OCI-LY7 (cell line): ENCODE results near the gene ARHGEF19.

Experiments used
- EZH2phosphoT487 ChIP-seq: fragments of 200-600 bp; sonication (generic); IDR thresholded peaks from 2 replicates; pipeline ENCODE4 v1.6.1; 2018; ENCODE audit warnings: low read depth, borderline replicate concordance, mild to moderate bottlenecking, mixed run types, antibody characterized with exemption, low read length, moderate library complexity, mixed read lengths
- TF ChIP-seq, protein P1 (sequence below): fragments of 200-600 bp; sonication (generic); conservative IDR thresholded peaks from 2 replicates; pipeline ENCODE4 v1.5.1; 2014; ENCODE audit warnings: mild to moderate bottlenecking, antibody characterized with exemption, low read length, moderate library complexity, mixed read lengths

DNA sequence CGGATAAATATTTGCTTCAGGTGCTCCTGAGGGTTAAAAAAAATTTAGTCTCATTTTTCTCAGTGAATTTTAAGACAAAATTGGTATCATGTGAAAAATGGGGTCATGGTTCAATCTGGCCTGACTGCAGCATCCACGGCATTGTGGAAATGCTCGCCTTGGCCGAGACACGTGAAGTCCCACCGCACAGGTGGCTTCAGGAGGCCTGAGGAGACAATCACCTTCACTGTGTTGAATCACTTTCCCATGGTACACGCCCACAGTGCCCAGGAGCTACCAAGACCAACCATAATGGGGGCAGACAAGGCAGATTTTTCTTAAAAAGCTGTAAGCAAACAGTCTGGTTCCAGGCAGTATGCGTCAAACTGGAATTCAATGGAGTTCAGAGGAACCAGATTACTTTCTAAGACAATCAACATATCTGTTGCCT, 35.6 kb upstream of the ARHGEF19 start:
- TF ChIP-seq, protein P1, sequence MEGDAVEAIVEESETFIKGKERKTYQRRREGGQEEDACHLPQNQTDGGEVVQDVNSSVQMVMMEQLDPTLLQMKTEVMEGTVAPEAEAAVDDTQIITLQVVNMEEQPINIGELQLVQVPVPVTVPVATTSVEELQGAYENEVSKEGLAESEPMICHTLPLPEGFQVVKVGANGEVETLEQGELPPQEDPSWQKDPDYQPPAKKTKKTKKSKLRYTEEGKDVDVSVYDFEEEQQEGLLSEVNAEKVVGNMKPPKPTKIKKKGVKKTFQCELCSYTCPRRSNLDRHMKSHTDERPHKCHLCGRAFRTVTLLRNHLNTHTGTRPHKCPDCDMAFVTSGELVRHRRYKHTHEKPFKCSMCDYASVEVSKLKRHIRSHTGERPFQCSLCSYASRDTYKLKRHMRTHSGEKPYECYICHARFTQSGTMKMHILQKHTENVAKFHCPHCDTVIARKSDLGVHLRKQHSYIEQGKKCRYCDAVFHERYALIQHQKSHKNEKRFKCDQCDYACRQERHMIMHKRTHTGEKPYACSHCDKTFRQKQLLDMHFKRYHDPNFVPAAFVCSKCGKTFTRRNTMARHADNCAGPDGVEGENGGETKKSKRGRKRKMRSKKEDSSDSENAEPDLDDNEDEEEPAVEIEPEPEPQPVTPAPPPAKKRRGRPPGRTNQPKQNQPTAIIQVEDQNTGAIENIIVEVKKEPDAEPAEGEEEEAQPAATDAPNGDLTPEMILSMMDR = no peak
- no peak for TF ChIP-seq EZH2phosphoT487
